Neural progenitor cell (in vitro differentiated cells): ENCODE measurements around the gene LTBP1.

Source experiments
- EZH2 ChIP-seq: fragments of 200-600 bp; sonication (generic); IDR thresholded peaks from 2 replicates; pipeline ENCODE4 v1.6.1; 2017; ENCODE audit warnings: antibody characterized with exemption, mild to moderate bottlenecking, moderate library complexity
- EZH2phosphoT487 ChIP-seq: fragments of 200-600 bp; sonication (generic); IDR thresholded peaks from 2 replicates; pipeline ENCODE4 v1.6.1; 2017; ENCODE audit warnings: antibody characterized with exemption
- TF ChIP-seq, protein P1 (sequence below): fragments of 200-600 bp; sonication (generic); IDR thresholded peaks from 2 replicates; pipeline ENCODE4 v1.5.1; 2017; ENCODE audit warnings: antibody characterized with exemption, mild to moderate bottlenecking

DNA sequence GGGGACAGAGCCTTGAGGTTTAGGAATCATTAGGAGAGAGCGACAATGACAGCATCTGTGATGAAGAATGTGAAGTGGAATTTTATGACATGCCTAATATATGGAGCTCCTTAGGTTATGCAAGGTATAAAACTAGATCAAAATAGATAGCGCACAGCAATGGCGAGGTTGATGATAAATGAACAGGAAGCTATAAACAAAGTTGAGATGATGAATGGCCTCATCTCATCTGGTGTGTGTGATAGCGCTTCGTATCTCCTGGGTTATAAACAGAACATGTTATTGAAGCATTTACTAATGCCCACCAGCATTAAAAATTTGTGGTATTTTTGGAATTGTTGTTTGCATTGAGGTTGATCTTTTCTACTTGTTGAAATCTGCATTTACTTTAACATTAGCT, 231.5 kb downstream of the LTBP1 start:
- TF ChIP-seq, protein P1, sequence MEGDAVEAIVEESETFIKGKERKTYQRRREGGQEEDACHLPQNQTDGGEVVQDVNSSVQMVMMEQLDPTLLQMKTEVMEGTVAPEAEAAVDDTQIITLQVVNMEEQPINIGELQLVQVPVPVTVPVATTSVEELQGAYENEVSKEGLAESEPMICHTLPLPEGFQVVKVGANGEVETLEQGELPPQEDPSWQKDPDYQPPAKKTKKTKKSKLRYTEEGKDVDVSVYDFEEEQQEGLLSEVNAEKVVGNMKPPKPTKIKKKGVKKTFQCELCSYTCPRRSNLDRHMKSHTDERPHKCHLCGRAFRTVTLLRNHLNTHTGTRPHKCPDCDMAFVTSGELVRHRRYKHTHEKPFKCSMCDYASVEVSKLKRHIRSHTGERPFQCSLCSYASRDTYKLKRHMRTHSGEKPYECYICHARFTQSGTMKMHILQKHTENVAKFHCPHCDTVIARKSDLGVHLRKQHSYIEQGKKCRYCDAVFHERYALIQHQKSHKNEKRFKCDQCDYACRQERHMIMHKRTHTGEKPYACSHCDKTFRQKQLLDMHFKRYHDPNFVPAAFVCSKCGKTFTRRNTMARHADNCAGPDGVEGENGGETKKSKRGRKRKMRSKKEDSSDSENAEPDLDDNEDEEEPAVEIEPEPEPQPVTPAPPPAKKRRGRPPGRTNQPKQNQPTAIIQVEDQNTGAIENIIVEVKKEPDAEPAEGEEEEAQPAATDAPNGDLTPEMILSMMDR: no peak
- TF ChIP-seq EZH2: no peak
- TF ChIP-seq EZH2phosphoT487: no peak
